ENCODE measurements around the gene NDUFB11. TPM values are rescaled to one million over a fixed set of nuclear protein-coding genes. Genes with fewer than 3 reads are reported as not detected.

Gene NDUFB11
- total RNA-seq, 2 experiments from 2014 or later = 50.1 to 53.2 TPM

- no peak for ATAC-seq (ENCODE audit: poor library complexity)
- Mint-ChIP-seq H3K4me3 (no peak overlapping the region), H3K4me1 (ENCODE audit: low read depth) (peaks cover 16% of the 10 kb centered on the region), H3K9me3 (no peaks in the 10 kb centered on the region), H3K27ac (no peak overlapping the region), H3K27me3 (no peaks in the 10 kb centered on the region), H3K36me3 (ENCODE audit: low read depth) (no peaks in the 10 kb centered on the region)
- TF ChIP-seq CTCF (IDR thresholded peaks at IDR 0.05) = peak; percentile 39
- ChIA-PET CTCF (interaction anchor here (1.2 kb wide), 1 partner anchor 14 kb away, joined by 3 read pairs; no protein-coding TSS in a partner anchor), POLR2A (interaction anchor here (1.0 kb wide), 1 partner anchor 333 kb away, joined by 4 read pairs; no protein-coding TSS in a partner anchor)
- intact Hi-C loops (cut with DNase I, micrococcal nuclease) = loop anchor here (5.0 to 10.0 kb wide), 2 partner anchors 188 to 336 kb away; partner anchors contain the start of gene SLC9A7 (in 1 of the 2)
- no peaks in the 10 kb centered on the region for H3K27me3 ChIP-seq (ENCODE audit: control insufficient read depth in 1 of 2, insufficient read depth in 2 of 2, low read length in 2 of 2)
- H3K36me3 ChIP-seq (ENCODE audit: insufficient read depth, low read length) = no peaks in the 10 kb centered on the region
- H3K27ac ChIP-seq (ENCODE audit: low read depth in 1 of 2, low read length in 2 of 2) = no peak overlapping the region
- H3K9me3 ChIP-seq (ENCODE audit: control insufficient read depth in 1 of 2, insufficient read depth in 1 of 2, low read length in 2 of 2) = no peaks in the 10 kb centered on the region
- H3K4me1 ChIP-seq (ENCODE audit: insufficient read depth, low read length) = no peaks in the 10 kb centered on the region
- H3K4me3 ChIP-seq (ENCODE audit: low read length) = no peak overlapping the region
- DNase-seq = peak in 4 of 14 experiments; percentile 7 to 35 (median 22)
Measured at GRCh38 chrX:47093248-47093647, 51.3 kb downstream of the NDUFB11 start.

Other genes with a start within 250 kb of the NDUFB11 start
- gene JADE3, start 232.3 kb downstream of the NDUFB11 start, total RNA-seq = under 1 TPM; 0.05 to 0.20 TPM
- not detected for gene RGN, start 66.3 kb downstream of the NDUFB11 start, total RNA-seq
- gene RBM10, start 519 bp upstream of the NDUFB11 start, total RNA-seq = 10 to 100 TPM; 27.3 to 29.4 TPM
- 10 to 100 TPM; 70.0 to 72.1 TPM for gene UBA1, start 49.1 kb upstream of the NDUFB11 start, total RNA-seq
- gene CDK16, start 74.0 kb upstream of the NDUFB11 start, total RNA-seq = 100 to 1,000 TPM; 182 to 190 TPM
- 10 to 100 TPM; 62.6 to 66.2 TPM for gene USP11, start 88.3 kb upstream of the NDUFB11 start, total RNA-seq
- under 1 TPM; 0.47 to 0.50 TPM for gene ZNF157, start 225.9 kb upstream of the NDUFB11 start, total RNA-seq